GM21825 (cell line): ENCODE results near the gene CAMK2A.

ENCODE experiments used
- ATAC-seq: cut with Tn5 transposase; IDR thresholded peaks from one replicate; pipeline ENCODE4 v1.9.1; 2021; ENCODE audit warnings: mild to moderate bottlenecking, moderate library complexity; ENCODE audit not compliant: unreplicated experiment

Gene CAMK2A

GRCh38 chr5:150174285-150174684 is 115.3 kb downstream of the CAMK2A start:
- no peak for ATAC-seq

GRCh38 chr5:150173161-150173560 is 116.4 kb downstream of the CAMK2A start:
- ATAC-seq: no peak

GRCh38 chr5:150172556-150172955 is 117.0 kb downstream of the CAMK2A start:
- no peak for ATAC-seq

GRCh38 chr5:150172145-150172544 is 117.4 kb downstream of the CAMK2A start:
- ATAC-seq: no peak
